Stimulated activated CD4-positive, alpha-beta T cell treated with anti-CD3 and anti-CD28 coated beads, Interleukin-15, amount 100 ng/mL, for 24 hours (primary cell): ENCODE data around the gene NEURL1.

Experiments used
- DNase-seq: peaks from one replicate; pipeline ENCODE4 v3.0.0-alpha.2; 2020

NEURL1 gene

GRCh38 chr10:103610921-103611511, 117.5 kb downstream of the NEURL1 start:
- no peak for DNase-seq

- no peak for DNase-seq
Measured at GRCh38 chr10:103612462-103613365, 119.2 kb downstream of the NEURL1 start.

GRCh38 chr10:103613616-103614015, 120.1 kb downstream of the NEURL1 start:
- no peak for DNase-seq

GRCh38 chr10:103614306-103615158, 121.0 kb downstream of the NEURL1 start:
- DNase-seq = no peak

GRCh38 chr10:103616705-103617601, 123.4 kb downstream of the NEURL1 start:
- no peak for DNase-seq

- DNase-seq = no peak
Measured at GRCh38 chr10:103617602-103618385, 124.3 kb downstream of the NEURL1 start.

- DNase-seq = no peak
Measured at GRCh38 chr10:103618575-103619423, 125.3 kb downstream of the NEURL1 start.

- no peak for DNase-seq
Measured at GRCh38 chr10:103619424-103620351, 126.2 kb downstream of the NEURL1 start.

- no peak for DNase-seq
Measured at GRCh38 chr10:103620352-103620740, 126.8 kb downstream of the NEURL1 start.

- no peak for DNase-seq
Measured at GRCh38 chr10:103620891-103621782, 127.6 kb downstream of the NEURL1 start.

GRCh38 chr10:103621783-103622125, 128.2 kb downstream of the NEURL1 start:
- no peak for DNase-seq

GRCh38 chr10:103622286-103622685, 128.8 kb downstream of the NEURL1 start:
- no peak for DNase-seq

GRCh38 chr10:103622935-103623574, 129.6 kb downstream of the NEURL1 start:
- no peak for DNase-seq

GRCh38 chr10:103626178-103626577, 132.7 kb downstream of the NEURL1 start:
- DNase-seq = no peak

- no peak for DNase-seq
Measured at GRCh38 chr10:103627111-103627892, 133.8 kb downstream of the NEURL1 start.

- DNase-seq = no peak
Measured at GRCh38 chr10:103627893-103628292, 134.4 kb downstream of the NEURL1 start.

- DNase-seq = no peak
Measured at GRCh38 chr10:103629581-103629980, 136.1 kb downstream of the NEURL1 start.
